ENCODE measurements around the gene PHACTR2. TPM values are rescaled to one million over a fixed set of nuclear protein-coding genes. Genes with fewer than 3 reads are reported as not detected.
A peak's percentile ranks its signal among the peaks of the same experiment; 100 is the strongest.

The PHACTR2 gene
- total RNA-seq, 2 experiments from 2014 or later: 19.6 to 25.0 TPM

DNA sequence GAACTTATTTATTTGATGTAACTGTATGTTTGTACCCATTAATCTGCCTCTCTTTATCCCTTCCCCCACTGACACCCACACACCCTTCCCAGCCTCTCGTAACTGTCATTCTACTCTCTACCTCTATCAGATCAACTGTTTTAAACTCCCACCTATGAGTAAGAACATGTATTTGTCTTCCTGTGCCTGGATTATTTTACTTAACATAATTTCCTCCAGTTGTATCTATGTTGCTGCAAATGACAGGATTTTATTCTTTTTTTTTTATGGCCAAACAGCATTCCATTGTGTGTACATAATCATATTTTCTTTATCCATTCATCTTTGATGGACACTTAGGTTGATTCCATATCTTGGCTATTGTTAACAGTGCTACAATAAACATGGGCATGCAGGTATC, 49.3 kb downstream of the PHACTR2 start:
- peaks cover 13% of the 10 kb centered on the region for H3K36me3 ChIP-seq (ENCODE audit: insufficient read depth, low read length)
- TF ChIP-seq, protein P1, sequence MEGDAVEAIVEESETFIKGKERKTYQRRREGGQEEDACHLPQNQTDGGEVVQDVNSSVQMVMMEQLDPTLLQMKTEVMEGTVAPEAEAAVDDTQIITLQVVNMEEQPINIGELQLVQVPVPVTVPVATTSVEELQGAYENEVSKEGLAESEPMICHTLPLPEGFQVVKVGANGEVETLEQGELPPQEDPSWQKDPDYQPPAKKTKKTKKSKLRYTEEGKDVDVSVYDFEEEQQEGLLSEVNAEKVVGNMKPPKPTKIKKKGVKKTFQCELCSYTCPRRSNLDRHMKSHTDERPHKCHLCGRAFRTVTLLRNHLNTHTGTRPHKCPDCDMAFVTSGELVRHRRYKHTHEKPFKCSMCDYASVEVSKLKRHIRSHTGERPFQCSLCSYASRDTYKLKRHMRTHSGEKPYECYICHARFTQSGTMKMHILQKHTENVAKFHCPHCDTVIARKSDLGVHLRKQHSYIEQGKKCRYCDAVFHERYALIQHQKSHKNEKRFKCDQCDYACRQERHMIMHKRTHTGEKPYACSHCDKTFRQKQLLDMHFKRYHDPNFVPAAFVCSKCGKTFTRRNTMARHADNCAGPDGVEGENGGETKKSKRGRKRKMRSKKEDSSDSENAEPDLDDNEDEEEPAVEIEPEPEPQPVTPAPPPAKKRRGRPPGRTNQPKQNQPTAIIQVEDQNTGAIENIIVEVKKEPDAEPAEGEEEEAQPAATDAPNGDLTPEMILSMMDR (IDR thresholded peaks at IDR 0.05): no peak
- H3K4me3 ChIP-seq (ENCODE audit: low read length): no peak overlapping the region
- no peak for DNase-seq
- peaks cover 7% of the 10 kb centered on the region for H3K4me1 Mint-ChIP-seq (ENCODE audit: low read depth)
- peaks cover 56% of the 10 kb centered on the region for H3K36me3 Mint-ChIP-seq (ENCODE audit: low read depth)
- no peaks in the 10 kb centered on the region for H3K27me3 Mint-ChIP-seq
- H3K9me3 Mint-ChIP-seq: peaks cover 7% of the 10 kb centered on the region
- H3K27ac Mint-ChIP-seq: no peak overlapping the region
- H3K9me3 ChIP-seq (ENCODE audit: control insufficient read depth in 1 of 2, insufficient read depth in 1 of 2, low read length in 2 of 2): peaks cover 0 to 3% of the 10 kb centered on the region in 2 experiments
- intact Hi-C loops (cut with DNase I, micrococcal nuclease): no loop called here
- no peaks in the 10 kb centered on the region for H3K27me3 ChIP-seq (ENCODE audit: control insufficient read depth in 1 of 2, insufficient read depth in 2 of 2, low read length in 2 of 2)
- ATAC-seq (ENCODE audit: poor library complexity): no peak
- no peak overlapping the region for H3K27ac ChIP-seq (ENCODE audit: low read depth in 1 of 2, low read length in 2 of 2)
- H3K4me1 ChIP-seq (ENCODE audit: insufficient read depth, low read length): no peaks in the 10 kb centered on the region
- no peak overlapping the region for H3K4me3 Mint-ChIP-seq
- POLR2A ChIA-PET: no interaction called here
- CTCF ChIA-PET: no interaction called here

DNA sequence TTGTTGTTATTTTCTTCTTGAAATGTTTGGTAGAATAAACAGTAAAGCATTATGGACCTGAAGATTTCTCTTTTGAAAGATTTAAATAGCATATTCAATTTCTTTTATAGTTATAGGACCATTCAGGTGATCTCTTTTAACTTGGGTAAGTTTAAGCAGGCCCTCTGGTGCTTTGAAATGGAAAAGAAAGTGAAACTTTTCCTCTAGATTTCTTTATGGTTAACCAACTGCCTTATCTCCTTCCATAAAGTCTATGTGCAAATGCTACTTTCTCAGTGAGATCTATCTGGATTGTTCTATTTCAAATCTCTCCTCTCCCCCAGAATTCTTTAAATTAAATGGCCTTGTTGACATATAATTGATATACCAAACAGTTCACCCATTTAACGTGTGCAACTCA, 54.0 kb downstream of the PHACTR2 start:
- Histone ChIP-seq H3K27ac (ENCODE audit: low read depth in 1 of 2, low read length in 2 of 2) (no peak overlapping the region), H3K27me3 (ENCODE audit: control insufficient read depth in 1 of 2, insufficient read depth in 2 of 2, low read length in 2 of 2) (no peaks in the 10 kb centered on the region), H3K36me3 (ENCODE audit: insufficient read depth, low read length) (no peaks in the 10 kb centered on the region), H3K4me1 (ENCODE audit: insufficient read depth, low read length) (no peaks in the 10 kb centered on the region), H3K9me3 (ENCODE audit: control insufficient read depth in 1 of 2, insufficient read depth in 1 of 2, low read length in 2 of 2) (no peaks in the 10 kb centered on the region), H3K4me3 (ENCODE audit: low read length) (no peak overlapping the region)
- TF ChIP-seq, protein P1 (IDR thresholded peaks at IDR 0.05): no peak
- peaks cover 32% of the 10 kb centered on the region for H3K4me1 Mint-ChIP-seq (ENCODE audit: low read depth)
- intact Hi-C loops (cut with DNase I, micrococcal nuclease): no loop called here
- H3K27me3 Mint-ChIP-seq: no peaks in the 10 kb centered on the region
- H3K36me3 Mint-ChIP-seq (ENCODE audit: low read depth): peaks cover 18% of the 10 kb centered on the region
- ChIA-PET CTCF (no interaction called here), POLR2A (interaction anchor here (0.8 kb wide), 1 partner anchor 31 kb away, joined by 3 read pairs; no protein-coding TSS in a partner anchor)
- no peak overlapping the region for H3K4me3 Mint-ChIP-seq
- no peak overlapping the region for H3K27ac Mint-ChIP-seq
- ATAC-seq (ENCODE audit: poor library complexity): no peak
- DNase-seq: peak in 1 of 14 experiments; percentile 13
- no peaks in the 10 kb centered on the region for H3K9me3 Mint-ChIP-seq

GRCh38 chr6:143732536-143732935, 54.8 kb downstream of the PHACTR2 start:
- Histone ChIP-seq H3K9me3 (ENCODE audit: control insufficient read depth in 1 of 2, insufficient read depth in 1 of 2, low read length in 2 of 2) (no peaks in the 10 kb centered on the region), H3K4me3 (ENCODE audit: low read length) (no peak overlapping the region), H3K27me3 (ENCODE audit: control insufficient read depth in 1 of 2, insufficient read depth in 2 of 2, low read length in 2 of 2) (no peaks in the 10 kb centered on the region), H3K27ac (ENCODE audit: low read depth in 1 of 2, low read length in 2 of 2) (no peak overlapping the region), H3K4me1 (ENCODE audit: insufficient read depth, low read length) (no peaks in the 10 kb centered on the region), H3K36me3 (ENCODE audit: insufficient read depth, low read length) (no peaks in the 10 kb centered on the region)
- ChIA-PET POLR2A (interaction anchor here (0.8 kb wide), 1 partner anchor 32 kb away, joined by 3 read pairs; no protein-coding TSS in a partner anchor), CTCF (no interaction called here)
- intact Hi-C loops (cut with DNase I, micrococcal nuclease): no loop called here
- TF ChIP-seq, protein P1 (IDR thresholded peaks at IDR 0.05): no peak
- H3K27me3 Mint-ChIP-seq: no peaks in the 10 kb centered on the region
- ATAC-seq (ENCODE audit: poor library complexity): no peak
- H3K4me1 Mint-ChIP-seq (ENCODE audit: low read depth): peaks cover 33% of the 10 kb centered on the region
- peaks cover 11% of the 10 kb centered on the region for H3K36me3 Mint-ChIP-seq (ENCODE audit: low read depth)
- no peak for DNase-seq
- no peak overlapping the region for H3K27ac Mint-ChIP-seq
- H3K9me3 Mint-ChIP-seq: no peaks in the 10 kb centered on the region
- no peak overlapping the region for H3K4me3 Mint-ChIP-seq

Data from CD4-positive, alpha-beta T cell (primary cell).